Measurements from ENCODE around the gene CLCN3. TPM values are rescaled to one million over a fixed set of nuclear protein-coding genes. Genes with fewer than 3 reads are reported as not detected.
A peak's percentile ranks its signal among the peaks of the same experiment; 100 is the strongest.

Gene CLCN3
- total and polyA plus RNA-seq, 9 donors, result 11.8 to 38.5 (median 29.6) TPM

DNA sequence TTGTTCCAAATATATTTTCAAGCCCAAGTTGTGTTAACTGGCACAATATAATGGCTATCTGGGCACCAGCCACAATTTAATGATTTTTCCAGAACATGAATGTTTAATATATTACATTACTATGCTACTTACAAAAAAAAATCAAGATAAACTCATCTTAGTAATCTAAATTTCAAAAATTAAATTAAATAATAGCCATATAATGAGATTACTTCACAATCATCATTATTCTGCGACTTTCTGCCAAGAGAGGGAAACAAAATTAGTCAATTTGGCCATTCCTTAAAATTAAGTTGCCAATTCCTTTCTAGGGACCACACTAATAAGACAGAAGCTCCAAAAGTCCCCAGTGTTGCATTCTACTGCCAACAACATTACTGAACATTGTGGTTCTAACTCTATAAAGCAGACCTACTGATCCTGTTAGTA is 15.5 kb upstream of the CLCN3 start:
- TF ChIP-seq EP300 (IDR thresholded peaks at IDR 0.05) (no peak), POLR2A (IDR thresholded peaks at IDR 0.05) (no peak)
- TF ChIP-seq, protein P1, sequence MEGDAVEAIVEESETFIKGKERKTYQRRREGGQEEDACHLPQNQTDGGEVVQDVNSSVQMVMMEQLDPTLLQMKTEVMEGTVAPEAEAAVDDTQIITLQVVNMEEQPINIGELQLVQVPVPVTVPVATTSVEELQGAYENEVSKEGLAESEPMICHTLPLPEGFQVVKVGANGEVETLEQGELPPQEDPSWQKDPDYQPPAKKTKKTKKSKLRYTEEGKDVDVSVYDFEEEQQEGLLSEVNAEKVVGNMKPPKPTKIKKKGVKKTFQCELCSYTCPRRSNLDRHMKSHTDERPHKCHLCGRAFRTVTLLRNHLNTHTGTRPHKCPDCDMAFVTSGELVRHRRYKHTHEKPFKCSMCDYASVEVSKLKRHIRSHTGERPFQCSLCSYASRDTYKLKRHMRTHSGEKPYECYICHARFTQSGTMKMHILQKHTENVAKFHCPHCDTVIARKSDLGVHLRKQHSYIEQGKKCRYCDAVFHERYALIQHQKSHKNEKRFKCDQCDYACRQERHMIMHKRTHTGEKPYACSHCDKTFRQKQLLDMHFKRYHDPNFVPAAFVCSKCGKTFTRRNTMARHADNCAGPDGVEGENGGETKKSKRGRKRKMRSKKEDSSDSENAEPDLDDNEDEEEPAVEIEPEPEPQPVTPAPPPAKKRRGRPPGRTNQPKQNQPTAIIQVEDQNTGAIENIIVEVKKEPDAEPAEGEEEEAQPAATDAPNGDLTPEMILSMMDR (IDR thresholded peaks at IDR 0.05), result no peak
- intact Hi-C loops (cut with DNase I), result no loop called here
- H3K9me3 ChIP-seq, result no peaks in the 10 kb centered on the region
- no peak overlapping the region for H3K4me3 ChIP-seq
- DNase-seq, result no peak
- no peaks in the 10 kb centered on the region for H3K36me3 ChIP-seq
- 80 to 96% (median 96%) methylated on average over 1 of the region's 1 CpG for WGBS, 3 donors
- H3K27ac ChIP-seq, result no peak overlapping the region
- H3K27me3 ChIP-seq, result no peaks in the 10 kb centered on the region
- no peaks in the 10 kb centered on the region for H3K4me1 ChIP-seq (ENCODE audit: insufficient read depth)

DNA sequence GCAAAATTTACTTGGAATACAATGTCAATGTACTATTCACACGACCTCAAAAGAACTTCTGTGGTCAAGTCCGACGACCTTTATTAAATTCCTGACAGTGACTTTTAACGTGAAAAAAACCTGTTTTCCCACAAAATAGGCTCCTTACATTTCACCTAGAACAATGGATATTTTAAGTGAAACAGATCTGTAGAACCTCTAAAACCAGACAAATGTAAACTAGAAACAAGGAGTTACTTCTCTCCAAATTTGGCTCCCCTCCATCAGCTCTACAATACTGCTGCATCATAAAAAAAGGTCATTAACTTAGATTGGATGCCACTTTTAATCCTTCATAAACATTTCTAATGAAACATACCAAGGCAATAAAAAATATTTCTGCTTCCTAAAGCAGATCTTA is 9.2 kb upstream of the CLCN3 start:
- no peaks in the 10 kb centered on the region for H3K9me3 ChIP-seq
- TF ChIP-seq EP300 (IDR thresholded peaks at IDR 0.05) (no peak), POLR2A (IDR thresholded peaks at IDR 0.05) (no peak)
- TF ChIP-seq, protein P1 (IDR thresholded peaks at IDR 0.05), result no peak
- no peak for DNase-seq
- peak overlapping the region; percentile 93 for H3K4me3 ChIP-seq
- H3K4me1 ChIP-seq (ENCODE audit: insufficient read depth), result no peaks in the 10 kb centered on the region
- WGBS, 3 donors, result 21 to 33% (median 23%) methylated on average over 4 of the region's 4 CpGs
- intact Hi-C loops (cut with DNase I), result no loop called here
- H3K27ac ChIP-seq, result peak overlapping the region in 1 of 2 donors; percentile 94
- no peaks in the 10 kb centered on the region for H3K36me3 ChIP-seq
- no peaks in the 10 kb centered on the region for H3K27me3 ChIP-seq

DNA sequence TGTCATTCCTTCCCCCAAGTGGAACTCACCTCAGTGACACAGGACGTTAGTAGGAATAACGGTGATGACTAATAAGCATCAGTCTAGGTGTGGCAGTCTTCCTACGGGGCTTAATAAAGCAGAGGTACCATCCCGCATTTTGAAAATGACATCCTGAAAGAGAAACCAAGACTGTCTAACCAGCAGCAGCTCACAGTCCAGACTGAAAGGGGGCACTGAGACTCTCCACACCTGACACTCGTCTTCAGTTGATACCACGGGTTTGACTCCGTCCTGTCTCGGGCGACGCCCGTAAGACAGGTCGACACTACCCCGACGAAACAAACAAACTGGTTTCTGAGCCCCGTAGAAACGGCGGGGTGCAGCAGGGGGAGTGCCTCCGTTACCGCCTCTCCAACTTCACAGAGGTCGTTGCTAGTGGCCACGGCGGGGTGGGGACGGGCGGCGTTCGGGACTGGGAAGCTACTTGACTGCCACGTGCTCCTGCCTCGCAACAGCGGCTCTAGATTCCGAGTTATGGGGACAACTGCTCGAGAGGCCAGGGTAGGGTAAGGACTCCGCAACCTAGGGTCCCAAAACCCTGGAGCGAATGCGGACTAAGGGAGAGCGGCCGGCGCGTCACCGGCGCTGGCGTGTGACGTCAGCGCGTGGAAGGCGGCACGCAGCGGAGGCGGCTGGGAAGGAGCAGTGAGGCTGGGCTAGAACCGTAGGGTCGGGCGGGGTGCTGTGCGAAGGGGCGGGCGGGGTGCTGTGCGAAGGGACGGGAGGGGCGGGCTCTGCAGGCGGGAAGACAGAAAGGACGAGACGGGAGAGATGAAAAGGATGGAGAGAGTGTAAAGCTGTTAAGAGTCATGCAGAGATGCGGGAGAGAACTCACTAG is 8.1 kb upstream of the CLCN3 start, which contains the start of gene NEK1:
Gene NEK1 (minus strand): TSS at position 593 of the 880 bp plus-strand sequence. CDS start 9,953 bp downstream, outside the sequence.
- 0 to 1% (median 0%) methylated on average over 61 of the region's 61 CpGs for WGBS, 3 donors
- H3K4me3 ChIP-seq, result peak within 1 kb of the TSS; percentile 93

More for the DNA sequence above, 8.1 kb upstream of the CLCN3 start, which contains the start of gene NEK1:
- Histone ChIP-seq H3K36me3 (no peaks in the 10 kb centered on the region), H3K27me3 (no peaks in the 10 kb centered on the region), H3K4me1 (ENCODE audit: insufficient read depth) (no peaks in the 10 kb centered on the region), H3K9me3 (no peaks in the 10 kb centered on the region), H3K27ac (peak within 1 kb of the TSS; percentile 73 to 94)
- intact Hi-C loops (cut with DNase I), result no loop called here
- TF ChIP-seq POLR2A (IDR thresholded peaks at IDR 0.05), result peak; percentile 94
- TF ChIP-seq, protein P1 (IDR thresholded peaks at IDR 0.05), result peak in 1 of 3 donors; percentile 25
- TF ChIP-seq EP300 (IDR thresholded peaks at IDR 0.05), result no peak
- peak; percentile 85 to 92 (median 90) for DNase-seq
